ENCODE results near the gene CASTOR1. TPM values are rescaled to one million over a fixed set of nuclear protein-coding genes. Genes with fewer than 3 reads are reported as not detected.
A peak's percentile ranks its signal among the peaks of the same experiment; 100 is the strongest.

Gene CASTOR1
- total and polyA plus RNA-seq, 9 donors, result 3.5 to 7.1 (median 4.8) TPM

GRCh38 chr22:30285846-30286200 is 3.5 kb downstream of the CASTOR1 start:
- WGBS (ENCODE audit: insufficient coverage), result 95% methylated on average over 3 of the region's 8 CpGs
- H3K4me3 ChIP-seq (ENCODE audit: low read length), result no peak overlapping the region
- H3K36me3 ChIP-seq (ENCODE audit: control insufficient read depth, insufficient read depth, low read length), result peaks cover 7% of the 10 kb centered on the region
- no peak overlapping the region for H3K27ac ChIP-seq (ENCODE audit: low read length)
- no peaks in the 10 kb centered on the region for H3K27me3 ChIP-seq (ENCODE audit: control insufficient read depth, insufficient read depth, low read length)
- peaks cover 28% of the 10 kb centered on the region for H3K4me1 ChIP-seq (ENCODE audit: control insufficient read depth, insufficient read depth, low read length)
- DNase-seq, result no peak
- H3K9me3 ChIP-seq (replicated peaks; ENCODE audit: control insufficient read depth, low read depth, low read length), result no peaks in the 10 kb centered on the region

GRCh38 chr22:30285176-30285845 is 4.0 kb downstream of the CASTOR1 start:
- H3K4me1 ChIP-seq (ENCODE audit: control insufficient read depth, insufficient read depth, low read length), result peaks cover 23% of the 10 kb centered on the region
- 83% methylated on average over 20 of the region's 27 CpGs for WGBS (ENCODE audit: insufficient coverage)

GRCh38 chr22:30284666-30285065 is 4.6 kb downstream of the CASTOR1 start:
- Histone ChIP-seq H3K36me3 (ENCODE audit: control insufficient read depth, insufficient read depth, low read length) (peaks cover 7% of the 10 kb centered on the region), H3K27me3 (ENCODE audit: control insufficient read depth, insufficient read depth, low read length) (no peaks in the 10 kb centered on the region), H3K9me3 (replicated peaks; ENCODE audit: control insufficient read depth, low read depth, low read length) (no peaks in the 10 kb centered on the region), H3K4me3 (ENCODE audit: low read length) (no peak overlapping the region), H3K4me1 (ENCODE audit: control insufficient read depth, insufficient read depth, low read length) (peaks cover 17% of the 10 kb centered on the region), H3K27ac (ENCODE audit: low read length) (no peak overlapping the region)
- no peak for DNase-seq
- WGBS (ENCODE audit: insufficient coverage), result 72% methylated on average over 4 of the region's 4 CpGs

More at GRCh38 chr22:30285176-30285845, 4.0 kb downstream of the CASTOR1 start:
- Histone ChIP-seq H3K27ac (ENCODE audit: low read length) (no peak overlapping the region), H3K4me3 (ENCODE audit: low read length) (no peak overlapping the region), H3K36me3 (ENCODE audit: control insufficient read depth, insufficient read depth, low read length) (peaks cover 7% of the 10 kb centered on the region), H3K9me3 (replicated peaks; ENCODE audit: control insufficient read depth, low read depth, low read length) (no peaks in the 10 kb centered on the region), H3K27me3 (ENCODE audit: control insufficient read depth, insufficient read depth, low read length) (no peaks in the 10 kb centered on the region)
- DNase-seq, result no peak

- Histone ChIP-seq H3K9me3 (replicated peaks; ENCODE audit: control insufficient read depth, low read depth, low read length) (no peaks in the 10 kb centered on the region), H3K4me3 (ENCODE audit: low read length) (no peak overlapping the region), H3K27ac (ENCODE audit: low read length) (no peak overlapping the region), H3K4me1 (ENCODE audit: control insufficient read depth, insufficient read depth, low read length) (peaks cover 17% of the 10 kb centered on the region), H3K27me3 (ENCODE audit: control insufficient read depth, insufficient read depth, low read length) (no peaks in the 10 kb centered on the region), H3K36me3 (ENCODE audit: control insufficient read depth, insufficient read depth, low read length) (peaks cover 7% of the 10 kb centered on the region)
- WGBS (ENCODE audit: insufficient coverage), result 74% methylated on average over 8 of the region's 9 CpGs
- no peak for DNase-seq
Observed at GRCh38 chr22:30284172-30284571, 5.1 kb downstream of the CASTOR1 start.

- Histone ChIP-seq H3K27ac (ENCODE audit: low read length) (no peak overlapping the region), H3K4me1 (ENCODE audit: control insufficient read depth, insufficient read depth, low read length) (peaks cover 9% of the 10 kb centered on the region)
- 93% methylated on average over 2 of the region's 4 CpGs for WGBS (ENCODE audit: insufficient coverage)
Observed at GRCh38 chr22:30283342-30283741, 6.0 kb downstream of the CASTOR1 start.

GRCh38 chr22:30282616-30283046 is 6.7 kb downstream of the CASTOR1 start:
- Histone ChIP-seq H3K9me3 (replicated peaks; ENCODE audit: control insufficient read depth, low read depth, low read length) (no peaks in the 10 kb centered on the region), H3K4me3 (ENCODE audit: low read length) (no peak overlapping the region), H3K36me3 (ENCODE audit: control insufficient read depth, insufficient read depth, low read length) (peaks cover 7% of the 10 kb centered on the region), H3K4me1 (ENCODE audit: control insufficient read depth, insufficient read depth, low read length) (peaks cover 7% of the 10 kb centered on the region), H3K27me3 (ENCODE audit: control insufficient read depth, insufficient read depth, low read length) (no peaks in the 10 kb centered on the region), H3K27ac (ENCODE audit: low read length) (no peak overlapping the region)
- WGBS (ENCODE audit: insufficient coverage), result 60% methylated on average over 3 of the region's 7 CpGs
- no peak for DNase-seq

More at GRCh38 chr22:30283342-30283741, 6.0 kb downstream of the CASTOR1 start:
- Histone ChIP-seq H3K9me3 (replicated peaks; ENCODE audit: control insufficient read depth, low read depth, low read length) (no peaks in the 10 kb centered on the region), H3K4me3 (ENCODE audit: low read length) (no peak overlapping the region), H3K27me3 (ENCODE audit: control insufficient read depth, insufficient read depth, low read length) (no peaks in the 10 kb centered on the region), H3K36me3 (ENCODE audit: control insufficient read depth, insufficient read depth, low read length) (peaks cover 7% of the 10 kb centered on the region)
- no peak for DNase-seq

GRCh38 chr22:30280505-30280904 is 8.8 kb downstream of the CASTOR1 start:
- no peak overlapping the region for H3K4me3 ChIP-seq (ENCODE audit: low read length)
- H3K36me3 ChIP-seq (ENCODE audit: control insufficient read depth, insufficient read depth, low read length), result peaks cover 7% of the 10 kb centered on the region
- 80% methylated on average over 2 of the region's 8 CpGs for WGBS (ENCODE audit: insufficient coverage)
- H3K9me3 ChIP-seq (replicated peaks; ENCODE audit: control insufficient read depth, low read depth, low read length), result no peaks in the 10 kb centered on the region
- no peak overlapping the region for H3K27ac ChIP-seq (ENCODE audit: low read length)
- peaks cover 11% of the 10 kb centered on the region for H3K4me1 ChIP-seq (ENCODE audit: control insufficient read depth, insufficient read depth, low read length)
- DNase-seq, result no peak
- peaks cover 1% of the 10 kb centered on the region for H3K27me3 ChIP-seq (ENCODE audit: control insufficient read depth, insufficient read depth, low read length)

GRCh38 chr22:30279932-30280331 is 9.4 kb downstream of the CASTOR1 start:
- no peak overlapping the region for H3K4me3 ChIP-seq (ENCODE audit: low read length)
- H3K27me3 ChIP-seq (ENCODE audit: control insufficient read depth, insufficient read depth, low read length), result peaks cover 2% of the 10 kb centered on the region
- no peaks in the 10 kb centered on the region for H3K9me3 ChIP-seq (replicated peaks; ENCODE audit: control insufficient read depth, low read depth, low read length)
- DNase-seq, result no peak
- H3K36me3 ChIP-seq (ENCODE audit: control insufficient read depth, insufficient read depth, low read length), result peaks cover 1% of the 10 kb centered on the region
- peaks cover 11% of the 10 kb centered on the region for H3K4me1 ChIP-seq (ENCODE audit: control insufficient read depth, insufficient read depth, low read length)
- 87% methylated on average over 3 of the region's 5 CpGs for WGBS (ENCODE audit: insufficient coverage)
- no peak overlapping the region for H3K27ac ChIP-seq (ENCODE audit: low read length)

GRCh38 chr22:30279046-30279788 is 10.1 kb downstream of the CASTOR1 start:
- no peak for DNase-seq

GRCh38 chr22:30277547-30278344 is 11.6 kb downstream of the CASTOR1 start:
- H3K4me3 ChIP-seq (ENCODE audit: low read length), result no peak overlapping the region
- H3K27me3 ChIP-seq (ENCODE audit: control insufficient read depth, insufficient read depth, low read length), result peaks cover 2% of the 10 kb centered on the region
- DNase-seq, result peak; percentile 70
- H3K27ac ChIP-seq (ENCODE audit: low read length), result no peak overlapping the region
- WGBS (ENCODE audit: insufficient coverage), result 39% methylated on average over 9 of the region's 14 CpGs
- H3K9me3 ChIP-seq (replicated peaks; ENCODE audit: control insufficient read depth, low read depth, low read length), result no peaks in the 10 kb centered on the region
- H3K36me3 ChIP-seq (ENCODE audit: control insufficient read depth, insufficient read depth, low read length), result no peaks in the 10 kb centered on the region
- H3K4me1 ChIP-seq (ENCODE audit: control insufficient read depth, insufficient read depth, low read length), result peaks cover 11% of the 10 kb centered on the region

More at GRCh38 chr22:30279046-30279788, 10.1 kb downstream of the CASTOR1 start:
- H3K36me3 ChIP-seq (ENCODE audit: control insufficient read depth, insufficient read depth, low read length), result no peaks in the 10 kb centered on the region
- H3K27ac ChIP-seq (ENCODE audit: low read length), result no peak overlapping the region
- no peak overlapping the region for H3K4me3 ChIP-seq (ENCODE audit: low read length)
- H3K9me3 ChIP-seq (replicated peaks; ENCODE audit: control insufficient read depth, low read depth, low read length), result no peaks in the 10 kb centered on the region
- peaks cover 11% of the 10 kb centered on the region for H3K4me1 ChIP-seq (ENCODE audit: control insufficient read depth, insufficient read depth, low read length)
- WGBS (ENCODE audit: insufficient coverage), result 56% methylated on average over 13 of the region's 16 CpGs
- peaks cover 2% of the 10 kb centered on the region for H3K27me3 ChIP-seq (ENCODE audit: control insufficient read depth, insufficient read depth, low read length)

Measured in muscle of leg (tissue), 11 donors.